Hippocampal formation (tissue), 2 donors: Measurements from ENCODE around the gene TRIM4.
"Not testable (repeated sequence)": the region's sequence is repeated elsewhere in the genome, so short reads cannot be mapped to it uniquely, and the experiment has no call there.

Source experiments
- DNase-seq, 2 donors: peaks; one replicate each; lab custom pipeline; 2025; lab: John Stamatoyannopoulos, UW

The TRIM4 gene

DNA sequence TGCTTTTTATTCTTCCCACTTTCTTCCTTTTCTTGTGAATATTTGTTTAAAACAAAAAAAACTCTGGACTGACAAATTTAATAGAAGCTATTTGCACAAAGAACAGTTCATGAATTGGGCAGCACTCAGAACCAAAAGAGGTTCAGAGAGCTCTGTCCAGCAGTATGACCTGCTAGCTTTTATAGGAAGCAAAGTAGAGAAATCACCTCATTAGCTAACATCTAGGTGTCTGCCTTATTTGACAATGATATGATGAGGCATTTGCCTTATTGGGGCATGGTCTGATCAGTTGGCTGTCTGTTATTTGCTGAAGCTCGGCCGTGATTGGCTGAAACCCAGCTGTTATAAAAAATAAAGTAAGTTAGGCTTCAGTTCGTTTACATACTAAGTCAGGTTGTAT, 819 bp upstream of the TRIM4 start:
- DNase-seq = no peak

DNA sequence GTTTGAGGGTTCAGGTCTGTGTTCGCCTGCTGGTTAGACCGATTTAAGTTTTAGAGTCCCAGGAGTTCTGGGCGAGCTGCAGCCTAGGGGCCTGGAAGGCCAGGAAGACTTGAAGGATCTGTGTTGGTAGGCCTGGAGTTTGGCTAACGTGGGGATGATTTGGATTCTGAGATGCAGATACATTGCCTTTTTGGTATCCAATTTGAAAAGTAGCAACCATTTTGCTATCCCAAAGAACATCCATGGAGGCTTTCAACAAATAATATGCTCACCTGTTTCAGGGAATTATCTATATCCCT, 433 bp upstream of the TRIM4 start:
- no peak for DNase-seq

DNA sequence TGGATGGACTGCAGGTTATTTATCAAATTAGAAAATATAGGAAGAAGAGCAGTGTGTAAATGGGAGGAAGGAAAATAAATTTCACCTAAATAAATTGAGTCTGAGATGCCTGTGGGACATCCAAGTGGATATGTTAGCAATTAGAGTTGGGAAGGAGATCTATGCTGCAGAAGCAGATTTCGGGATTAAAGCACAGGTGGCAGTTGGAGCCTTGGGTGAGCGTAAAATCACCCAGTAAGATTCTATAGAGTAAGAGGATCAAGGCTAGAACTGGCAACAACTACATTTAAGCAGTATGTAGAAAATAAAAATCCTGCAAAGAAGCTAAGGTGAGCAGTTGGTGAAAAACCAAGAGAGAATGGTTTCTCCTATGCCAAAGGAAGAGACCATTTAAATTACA, 8.4 kb downstream of the TRIM4 start:
- no peak for DNase-seq

DNA sequence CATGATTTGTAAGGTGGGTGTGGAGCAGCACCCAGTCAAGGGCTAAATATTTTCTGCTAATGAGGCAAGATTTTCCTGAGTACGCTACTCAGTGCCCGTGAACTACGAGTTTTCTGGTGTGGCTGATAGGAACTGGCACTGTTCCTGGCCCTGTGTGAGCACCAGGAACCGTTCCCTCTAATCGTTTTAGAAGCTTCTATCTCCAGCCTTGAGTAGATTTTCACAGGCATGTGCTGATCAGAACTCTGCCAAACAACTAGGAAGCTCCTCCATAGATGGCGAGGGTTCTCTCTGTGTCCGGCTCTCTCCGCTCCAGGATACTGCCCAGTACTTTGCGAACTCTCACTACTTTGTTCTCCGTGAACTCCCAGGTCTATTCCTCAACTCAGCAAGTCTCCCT, 17.7 kb downstream of the TRIM4 start:
- no peak for DNase-seq

DNA sequence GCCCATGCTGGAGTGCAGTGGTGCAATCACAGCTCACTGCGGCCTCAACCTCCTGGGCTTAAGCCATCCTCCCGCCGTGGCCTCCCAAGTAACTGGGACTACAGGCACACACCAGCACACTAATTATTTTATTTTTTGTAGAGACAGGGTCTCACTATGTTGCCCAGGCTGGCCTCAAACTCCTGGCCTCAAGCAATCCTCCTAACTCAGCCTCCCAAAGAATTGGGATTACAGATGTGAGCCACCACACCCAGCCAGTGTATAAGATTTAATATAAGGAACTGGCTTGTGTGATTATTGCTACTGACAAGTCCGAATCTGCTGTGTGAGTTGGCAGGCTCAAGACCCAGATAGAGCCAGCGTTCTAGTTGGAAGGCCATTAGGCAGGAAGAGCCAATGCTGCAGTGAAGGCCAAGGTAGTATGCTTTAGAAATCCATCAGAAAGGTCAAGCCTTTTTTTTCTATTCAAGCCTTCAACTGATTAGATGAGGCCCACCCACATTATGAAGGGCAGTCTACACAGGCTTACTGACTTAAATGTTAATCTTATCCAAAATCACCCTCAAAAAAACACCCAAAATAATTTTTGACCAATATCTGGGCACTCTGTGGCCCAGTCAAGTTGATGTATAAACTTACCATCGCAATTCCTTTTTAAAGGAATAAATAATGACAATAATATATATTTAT, 19.4 kb downstream of the TRIM4 start:
- no peak for DNase-seq

DNA sequence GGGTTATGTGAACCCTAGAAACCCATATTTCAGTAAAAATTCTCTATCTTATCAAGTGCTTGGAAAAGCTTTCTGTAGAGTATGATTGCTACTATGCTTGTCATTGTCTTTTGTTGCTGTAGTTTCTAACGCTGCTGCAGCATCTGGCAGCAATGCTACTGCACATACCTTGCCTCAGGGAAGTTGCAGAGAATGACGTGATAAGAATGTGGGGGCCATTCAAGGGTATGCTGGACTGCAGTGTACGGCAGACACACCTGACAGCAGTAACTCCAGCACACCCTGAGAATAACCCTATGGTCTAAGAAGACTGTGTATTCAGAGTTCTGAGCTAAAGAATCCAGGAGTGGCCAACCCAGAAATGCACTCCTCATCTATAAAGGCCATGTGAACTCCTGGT, 20.5 kb downstream of the TRIM4 start:
- DNase-seq = no peak

DNA sequence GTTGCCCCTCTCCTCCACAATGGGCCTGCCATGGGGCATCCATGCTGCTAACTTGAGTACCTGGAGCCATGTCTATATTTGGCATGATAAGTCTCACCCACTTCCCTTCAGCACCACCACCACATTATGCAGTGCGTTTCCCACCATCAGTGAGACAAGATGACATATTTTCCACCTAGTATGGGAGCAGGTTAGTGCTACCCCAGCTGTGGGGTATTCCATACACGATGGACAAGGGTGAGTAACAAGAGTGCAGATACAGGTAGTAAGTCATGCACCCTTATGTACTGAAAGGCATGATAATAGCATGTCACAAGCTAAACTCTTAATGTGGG, 21.3 kb downstream of the TRIM4 start:
- no peak for DNase-seq

DNA sequence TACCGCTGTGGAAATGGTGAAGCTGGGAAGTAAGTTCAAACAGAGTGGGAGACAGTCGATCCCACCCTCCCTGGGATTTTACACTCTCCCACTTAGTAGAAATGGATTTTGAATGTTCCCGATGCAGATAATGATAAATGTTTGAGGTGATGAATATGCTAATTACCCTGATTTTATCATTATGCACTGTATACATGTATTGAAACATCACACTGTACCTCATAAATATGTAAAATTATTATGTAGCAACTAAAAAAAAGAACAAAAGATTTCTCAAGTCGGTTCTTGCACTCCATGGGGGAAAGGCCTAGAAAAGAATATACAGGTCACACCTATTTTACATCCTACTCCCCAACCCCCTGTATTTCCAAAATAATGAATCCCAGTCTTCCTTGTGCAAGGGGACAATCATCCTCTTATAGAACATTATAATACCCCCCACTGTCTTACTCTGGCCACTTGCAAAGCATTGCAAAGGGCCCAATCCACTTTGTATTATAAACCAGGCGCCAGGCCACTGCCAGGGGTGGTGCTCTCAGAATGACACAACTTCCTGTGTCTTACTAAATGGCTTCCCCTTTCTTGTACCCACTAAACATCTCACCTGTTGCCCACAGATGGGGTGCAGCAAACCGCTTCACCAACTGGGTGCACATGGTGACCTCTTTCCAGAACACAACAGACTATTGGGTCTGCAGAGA, 21.9 kb downstream of the TRIM4 start:
- DNase-seq = no peak

DNA sequence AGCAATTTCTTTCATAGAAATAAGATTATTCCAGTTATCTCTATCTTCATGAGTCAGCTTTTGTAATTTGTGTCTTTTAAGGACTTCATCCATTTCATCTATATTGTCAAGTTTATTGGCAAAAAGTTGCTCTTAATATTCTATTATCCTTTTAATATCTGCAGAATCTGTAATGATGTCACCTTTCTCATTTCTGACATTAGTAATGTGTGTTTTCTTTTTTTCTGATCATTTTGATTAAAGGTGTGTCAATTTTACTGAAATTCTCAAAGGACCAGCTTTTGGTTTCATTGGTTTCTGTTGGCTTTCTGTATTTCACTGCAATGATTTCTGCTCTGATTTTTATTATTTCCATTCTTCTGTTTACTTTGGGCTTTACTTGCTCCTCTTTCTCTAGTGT, 24.6 kb downstream of the TRIM4 start:
- DNase-seq = no peak

DNA sequence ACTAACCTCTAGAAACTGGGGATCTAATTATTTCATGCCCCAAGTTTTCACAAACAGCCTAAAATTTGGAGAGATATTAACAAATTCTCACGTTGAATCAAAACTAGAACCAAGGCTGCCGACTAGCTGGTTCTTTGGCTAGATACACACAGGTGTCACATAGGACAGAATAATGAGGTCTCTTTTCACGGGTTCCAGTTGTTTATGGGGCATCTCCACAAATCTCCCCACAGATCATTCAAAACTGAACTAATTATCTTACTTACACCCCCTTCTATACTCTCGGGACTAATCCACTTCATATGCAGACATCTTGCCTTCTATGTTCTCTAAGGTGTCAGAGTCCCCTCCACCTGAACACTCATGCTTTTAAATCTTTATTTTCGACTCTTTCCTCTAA, 26.1 kb downstream of the TRIM4 start:
- DNase-seq = no peak

DNA sequence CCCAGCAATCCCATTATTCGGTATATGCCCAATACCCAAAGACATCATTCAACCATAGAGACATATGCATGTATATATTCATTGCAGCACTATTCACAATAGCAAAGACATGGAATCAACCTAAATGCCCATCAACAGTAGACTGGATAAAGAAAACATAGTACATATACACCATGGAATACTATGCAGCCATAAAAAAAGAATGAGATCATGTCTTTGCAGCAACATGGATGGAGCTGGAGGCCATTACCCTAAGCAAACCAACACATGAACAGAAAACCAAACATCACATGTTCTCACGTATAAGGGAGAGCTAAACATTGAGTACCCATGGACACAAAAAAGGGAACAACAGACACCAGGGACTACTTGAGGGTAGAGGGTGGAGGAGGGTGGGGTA, 29.0 kb downstream of the TRIM4 start:
- not testable (repeated sequence) for DNase-seq

DNA sequence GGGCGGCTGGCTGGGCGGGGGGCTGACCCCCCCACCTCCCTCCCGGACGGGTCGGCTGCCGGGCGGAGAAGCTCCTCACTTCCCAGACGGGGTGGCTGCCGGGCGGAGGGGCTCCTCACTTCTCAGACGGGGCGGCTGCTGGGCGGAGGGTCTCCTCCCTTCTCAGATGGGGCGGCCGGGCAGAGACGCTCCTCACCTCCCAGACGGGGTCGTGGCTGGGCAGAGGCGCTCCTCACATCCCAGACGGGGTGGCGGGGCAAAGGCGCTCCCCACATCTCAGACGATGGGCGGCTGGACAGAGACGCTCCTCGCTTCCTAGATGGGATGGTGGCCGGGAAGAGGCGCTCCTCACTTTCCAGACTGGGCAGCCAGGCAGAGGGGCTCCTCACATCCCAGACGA, 31.0 kb downstream of the TRIM4 start:
- DNase-seq = not testable (repeated sequence)

DNA sequence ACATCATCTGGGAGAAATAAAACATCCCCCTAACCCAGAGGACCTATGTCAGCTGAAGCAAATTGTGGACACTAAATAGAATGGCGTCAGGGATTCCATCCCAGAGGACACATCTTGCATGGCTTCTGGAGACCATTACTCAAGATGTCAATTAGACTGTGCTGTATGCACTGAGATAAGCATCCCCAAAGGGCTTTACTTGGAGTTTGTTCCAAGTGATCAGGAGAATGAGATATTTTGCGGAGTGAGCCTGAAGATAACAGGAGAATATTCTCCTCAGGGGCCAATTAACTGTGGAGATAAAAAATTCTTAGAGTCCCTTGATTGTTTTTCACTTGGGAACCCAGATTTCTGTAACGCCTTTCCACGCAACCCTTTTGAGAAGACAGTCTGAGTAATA, 38.0 kb downstream of the TRIM4 start:
- DNase-seq = no peak

DNA sequence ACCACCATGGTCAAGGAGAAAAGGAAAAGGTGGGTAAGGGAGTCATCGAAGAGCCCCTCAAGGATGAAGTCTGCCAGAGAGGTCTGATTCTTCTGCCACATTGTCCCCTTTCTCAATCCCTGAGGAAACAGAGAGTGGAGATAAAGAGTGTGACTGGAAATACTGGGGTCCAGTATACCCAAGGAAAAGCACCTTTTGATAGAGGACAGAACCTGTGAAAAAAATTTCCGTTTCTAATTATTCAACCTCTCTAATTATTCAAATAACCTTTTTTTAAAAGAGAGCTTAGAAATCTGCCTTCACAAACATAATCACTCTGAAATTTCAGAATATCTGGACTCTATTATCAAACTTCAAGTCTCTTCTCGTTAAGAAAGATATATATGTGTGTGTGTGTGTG, 42.4 kb downstream of the TRIM4 start, which contains the start of gene OR2AE1:
TSS of gene OR2AE1 (minus strand) at position 101 of the 400 bp plus-strand sequence. CDS start at position 101, 0 bp downstream.
- no peak for DNase-seq

DNA sequence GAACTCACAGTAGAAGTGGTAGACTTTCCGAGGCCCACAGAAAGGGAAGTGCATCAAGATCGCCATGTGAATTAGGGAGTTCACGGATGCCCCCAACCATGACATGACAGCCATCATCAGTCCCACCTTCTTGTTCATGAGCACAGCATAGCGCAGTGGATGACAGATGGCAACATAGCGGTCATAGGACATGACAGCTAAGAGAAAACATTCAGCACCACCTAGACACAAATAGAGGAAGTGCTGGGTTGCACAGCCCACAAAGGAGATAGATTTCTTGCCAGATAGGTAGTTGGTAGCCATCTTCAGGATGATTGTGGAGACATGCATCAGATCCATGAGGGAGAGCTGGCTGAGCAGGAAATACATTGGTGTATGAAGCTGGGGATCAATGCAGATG, 42.8 kb downstream of the TRIM4 start:
- DNase-seq = no peak

DNA sequence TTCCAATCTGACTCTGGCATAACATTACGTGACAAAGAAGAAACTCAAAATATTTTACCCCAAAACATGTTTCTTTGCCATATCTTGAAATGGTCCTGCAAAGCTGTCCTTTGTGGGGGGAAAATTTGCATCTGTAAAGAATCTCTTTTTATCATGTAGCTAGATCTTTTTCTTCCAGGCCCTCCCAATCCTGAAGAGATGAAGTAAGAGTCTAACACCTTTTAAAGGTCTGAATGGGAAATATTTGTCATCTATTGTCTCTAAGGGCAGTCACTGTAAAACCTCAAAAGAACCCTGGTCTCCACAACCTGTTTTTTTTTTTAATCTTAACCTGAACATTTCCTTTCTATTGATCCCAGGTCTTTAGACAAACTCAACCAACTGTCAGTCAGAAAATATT, 51.1 kb downstream of the TRIM4 start:
- no peak for DNase-seq

DNA sequence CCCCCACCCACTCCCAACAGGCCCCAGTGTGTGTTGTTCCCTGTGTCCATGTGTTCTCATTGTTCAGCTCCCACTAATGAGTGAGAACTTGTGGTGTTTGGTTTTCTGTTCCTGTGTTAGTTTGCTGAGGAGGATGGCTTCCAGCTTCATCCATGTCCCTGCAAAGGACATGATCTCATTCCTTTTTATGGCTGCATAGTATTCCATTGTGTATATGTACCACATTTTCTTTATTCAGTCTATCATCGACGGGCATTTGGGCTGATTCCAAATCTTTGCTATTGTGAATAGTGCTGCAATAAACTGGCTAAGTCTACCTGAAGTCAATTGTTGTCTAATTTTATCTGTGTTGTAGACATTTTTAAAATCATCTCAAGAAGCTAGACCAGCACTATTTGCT, 51.9 kb downstream of the TRIM4 start:
- DNase-seq = not testable (repeated sequence)

DNA sequence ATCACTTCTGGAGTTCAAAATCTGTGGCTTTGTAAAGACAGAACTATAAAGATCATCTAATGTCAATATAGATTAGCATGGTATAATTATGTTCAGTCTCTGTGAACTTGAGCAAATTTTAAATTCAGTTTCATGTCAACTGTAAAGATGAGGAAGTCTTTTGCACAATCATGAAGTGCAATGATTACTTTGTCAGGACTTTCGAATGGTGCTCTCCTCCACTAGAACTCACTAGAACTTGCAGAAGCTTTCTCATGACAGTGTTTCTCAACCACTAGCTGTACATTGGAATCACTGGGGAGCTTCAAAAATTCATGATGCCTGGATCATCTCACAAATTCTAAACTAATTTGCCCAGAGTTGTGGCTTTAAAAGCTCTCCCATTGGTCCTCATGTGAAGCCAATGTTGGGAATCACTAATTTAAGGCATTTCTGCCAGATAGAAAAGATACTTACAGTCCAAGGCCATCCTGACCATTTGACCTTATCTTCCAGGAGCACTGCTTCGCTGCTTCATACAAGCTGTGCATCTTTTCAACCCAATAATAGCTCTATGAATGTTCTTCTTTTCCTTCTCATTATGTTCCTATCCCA, 55.4 kb downstream of the TRIM4 start:
- DNase-seq = no peak

DNA sequence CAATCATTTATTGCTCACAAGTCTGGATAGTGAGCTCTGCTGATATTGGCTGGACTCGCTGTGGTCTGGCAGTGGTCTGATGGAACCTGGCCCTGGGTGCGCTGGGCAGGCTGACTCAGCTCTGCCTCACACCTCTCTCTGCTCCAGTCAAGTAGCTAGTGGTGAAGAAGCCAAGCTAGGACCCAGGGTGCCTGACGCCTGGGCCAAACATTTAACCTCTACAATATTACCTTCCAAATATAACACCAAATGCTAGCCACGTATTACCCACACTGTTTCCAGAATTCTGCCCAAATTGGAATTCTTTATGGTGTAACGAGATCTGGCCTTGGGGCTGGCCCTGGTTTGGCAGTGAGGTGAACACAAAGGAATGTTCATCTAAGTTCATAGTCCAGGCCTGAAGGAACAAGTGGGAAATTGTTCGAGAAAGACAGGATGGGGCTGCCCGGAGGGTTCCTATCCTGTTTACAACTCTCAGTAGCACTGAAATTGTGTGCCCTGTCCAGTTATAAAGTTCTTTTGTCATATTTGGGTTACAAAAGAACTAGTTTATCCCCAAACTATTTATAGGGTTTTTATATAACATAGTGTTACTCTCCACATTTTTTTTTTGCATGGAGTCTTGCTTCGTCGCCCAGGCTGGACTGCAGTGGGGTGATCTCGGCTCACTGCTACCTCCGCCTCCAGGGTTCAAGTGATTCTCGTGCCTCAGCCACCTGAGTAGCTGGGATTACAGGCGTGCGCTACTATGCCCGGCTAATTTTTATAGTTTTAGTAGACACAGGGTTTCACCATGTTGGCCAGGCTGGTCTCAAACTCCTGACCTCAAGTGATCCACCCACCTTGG, 58.8 kb downstream of the TRIM4 start:
- no peak for DNase-seq

DNA sequence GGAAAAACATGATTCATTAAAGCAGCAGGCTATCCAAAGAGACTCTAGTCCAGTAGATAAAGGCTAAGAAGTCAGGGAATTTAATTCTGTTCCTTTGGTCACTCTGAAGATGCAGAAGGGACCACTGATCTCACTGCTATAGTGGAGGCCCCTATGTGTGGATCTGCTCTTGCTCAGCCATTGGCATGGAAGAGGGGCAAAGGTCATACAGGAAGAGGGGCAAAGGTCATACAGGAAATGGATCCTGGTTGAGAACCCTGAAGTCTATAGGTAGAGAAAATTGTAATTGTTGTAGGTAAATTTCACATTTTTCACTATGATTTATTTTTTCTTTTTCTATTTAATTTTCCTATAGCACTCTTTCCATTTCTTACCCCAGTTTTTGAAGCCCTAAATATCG, 64.1 kb downstream of the TRIM4 start:
- DNase-seq = no peak

DNA sequence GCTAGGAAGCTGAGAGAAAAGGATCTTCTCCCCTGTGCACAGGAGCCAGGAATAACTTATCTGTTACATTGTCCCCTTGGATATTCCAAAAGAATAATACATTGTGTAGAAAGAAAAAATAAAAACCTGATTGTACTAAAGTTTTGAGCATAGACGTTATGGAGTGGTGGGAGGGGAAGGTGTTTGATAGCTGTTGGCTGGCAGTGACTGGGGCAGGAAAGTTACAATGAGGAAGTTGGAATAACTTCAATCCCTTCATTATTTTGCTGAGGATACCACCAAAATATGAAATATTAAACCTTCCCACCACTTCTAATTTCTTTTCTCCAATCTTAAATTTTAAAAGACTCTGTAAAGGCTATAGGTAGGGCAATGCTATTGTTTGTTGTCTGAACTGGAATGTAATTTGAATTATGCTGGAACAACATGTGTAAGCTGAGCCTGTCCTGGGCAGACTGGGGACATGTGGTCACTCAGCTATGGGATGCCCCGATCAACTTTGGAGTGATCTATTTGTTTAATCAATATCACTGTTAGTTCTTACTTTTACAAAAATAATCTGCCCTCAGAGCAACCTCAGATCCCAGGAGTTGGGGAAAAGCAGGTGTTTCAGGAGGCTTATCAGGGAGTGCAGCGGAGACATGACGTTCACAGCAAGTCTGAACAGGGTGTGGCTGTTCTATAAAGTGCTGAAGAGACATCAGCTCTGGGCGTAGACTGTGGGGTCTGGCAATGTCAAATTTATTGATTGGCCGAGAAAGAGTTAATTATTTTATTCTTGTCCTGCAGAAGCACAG, 70.7 kb downstream of the TRIM4 start:
- no peak for DNase-seq

DNA sequence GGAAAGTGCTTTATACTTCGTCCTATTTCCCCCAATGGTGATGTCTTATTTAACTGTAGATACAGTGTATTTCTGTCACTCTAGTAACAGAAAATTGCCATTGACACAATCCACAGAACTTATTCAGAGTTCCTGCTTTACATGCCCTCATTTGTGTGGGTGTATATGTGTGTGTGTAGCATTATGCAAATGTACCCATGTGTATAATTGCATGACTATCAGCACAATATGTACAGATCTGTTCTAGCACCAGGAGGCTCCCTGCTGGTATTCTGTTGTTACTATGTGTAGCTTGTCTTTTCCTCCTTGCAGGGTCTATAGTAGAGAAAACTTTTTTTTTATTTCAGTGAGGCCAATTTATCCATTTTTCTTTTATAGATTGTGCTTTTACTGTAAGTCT, 75.0 kb downstream of the TRIM4 start:
- no peak for DNase-seq
